Skeletal muscle tissue (tissue), 4 donors: ENCODE data around the gene CNTNAP2. TPM values are rescaled to one million over a fixed set of nuclear protein-coding genes. Genes with fewer than 3 reads are reported as not detected.
"Not testable (repeated sequence)": the region's sequence is repeated elsewhere in the genome, so short reads cannot be mapped to it uniquely, and the experiment has no call there.

Source experiments
- H3K27ac ChIP-seq: one replicate; pipeline ENCODE4 v1.7.0; 2013; ENCODE audit warnings: mild to moderate bottlenecking, low read depth, low read length, inconsistent platforms
- H3K27me3 ChIP-seq, 3 donors: one replicate each; pipeline ENCODE4 v1.7.0; 2013; ENCODE audit warnings: low read length in 3 of 3; ENCODE audit not compliant: control insufficient read depth in 3 of 3, insufficient read depth in 3 of 3
- H3K36me3 ChIP-seq, 3 donors: one replicate each; pipeline ENCODE4 v1.7.0; 2013; ENCODE audit warnings: low read length in 3 of 3; ENCODE audit not compliant: control insufficient read depth in 3 of 3, insufficient read depth in 3 of 3
- H3K4me1 ChIP-seq, 3 donors: one replicate each; pipeline ENCODE4 v1.7.0; 2013; ENCODE audit warnings: low read length in 3 of 3, mild to moderate bottlenecking in 3 of 3; ENCODE audit not compliant: control insufficient read depth in 3 of 3, insufficient read depth in 3 of 3
- H3K4me3 ChIP-seq, 3 donors: one replicate each; pipeline ENCODE4 v1.7.0; 2013; ENCODE audit warnings: low read length in 3 of 3
- H3K9ac ChIP-seq, 3 donors: one replicate each; pipeline ENCODE4 v1.7.0; 2013; ENCODE audit warnings: low read length in 3 of 3, mild to moderate bottlenecking in 3 of 3, moderate library complexity in 2 of 3, low read depth in 1 of 3
- H3K9me3 ChIP-seq, 3 donors: one replicate each; pipeline ENCODE4 v1.7.0; 2013; ENCODE audit warnings: low read length in 3 of 3; ENCODE audit not compliant: control insufficient read depth in 3 of 3
- total RNA-seq: library from RNA; depleted of rRNA; stranded (reverse); fragments of >200 nt; gene quantifications from one replicate; pipeline ENCODE4 v1.2.3, GENCODE V29; 2014
- donor health status: Osteomylitis.

The CNTNAP2 gene
- total RNA-seq, 1 donor from 2014 or later: 14.1 TPM

GRCh38 chr7:146208492-146208891 is 91.9 kb downstream of the CNTNAP2 start:
- Histone ChIP-seq H3K9me3 (no peaks in the 10 kb centered on the region), H3K9ac (no peak overlapping the region), H3K27ac (no peak overlapping the region), H3K4me1 (no peaks in the 10 kb centered on the region), H3K27me3 (no peaks in the 10 kb centered on the region), H3K4me3 (no peak overlapping the region), H3K36me3 (no peaks in the 10 kb centered on the region)

- no peak overlapping the region for H3K4me3 ChIP-seq
- no peak overlapping the region for H3K9ac ChIP-seq
- no peaks in the 10 kb centered on the region for H3K4me1 ChIP-seq
- no peaks in the 10 kb centered on the region for H3K27me3 ChIP-seq
- no peaks in the 10 kb centered on the region for H3K36me3 ChIP-seq
- H3K9me3 ChIP-seq: no peaks in the 10 kb centered on the region
- no peak overlapping the region for H3K27ac ChIP-seq
Measured at GRCh38 chr7:146214842-146215241, 98.2 kb downstream of the CNTNAP2 start.

- Histone ChIP-seq H3K36me3 (no peaks in the 10 kb centered on the region), H3K4me3 (no peak overlapping the region), H3K9me3 (no peaks in the 10 kb centered on the region), H3K27me3 (no peaks in the 10 kb centered on the region), H3K4me1 (no peaks in the 10 kb centered on the region), H3K9ac (no peak overlapping the region), H3K27ac (no peak overlapping the region)
Measured at GRCh38 chr7:146216396-146217041, 99.9 kb downstream of the CNTNAP2 start.

GRCh38 chr7:146223851-146224250 is 107.2 kb downstream of the CNTNAP2 start:
- H3K27me3 ChIP-seq: no peaks in the 10 kb centered on the region
- H3K9ac ChIP-seq: no peak overlapping the region
- H3K27ac ChIP-seq: no peak overlapping the region
- H3K9me3 ChIP-seq: no peaks in the 10 kb centered on the region
- H3K36me3 ChIP-seq: no peaks in the 10 kb centered on the region
- no peaks in the 10 kb centered on the region for H3K4me1 ChIP-seq
- H3K4me3 ChIP-seq: no peak overlapping the region

GRCh38 chr7:146232604-146233003 is 116.0 kb downstream of the CNTNAP2 start:
- Histone ChIP-seq H3K9me3 (no peaks in the 10 kb centered on the region), H3K4me3 (no peak overlapping the region), H3K36me3 (no peaks in the 10 kb centered on the region), H3K27me3 (no peaks in the 10 kb centered on the region), H3K4me1 (no peaks in the 10 kb centered on the region), H3K27ac (no peak overlapping the region), H3K9ac (no peak overlapping the region)

- no peaks in the 10 kb centered on the region for H3K4me1 ChIP-seq
- no peak overlapping the region for H3K27ac ChIP-seq
- no peaks in the 10 kb centered on the region for H3K36me3 ChIP-seq
- H3K27me3 ChIP-seq: no peaks in the 10 kb centered on the region
- no peaks in the 10 kb centered on the region for H3K9me3 ChIP-seq
- no peak overlapping the region for H3K9ac ChIP-seq
- H3K4me3 ChIP-seq: no peak overlapping the region
Measured at GRCh38 chr7:146235195-146235594, 118.6 kb downstream of the CNTNAP2 start.

GRCh38 chr7:146242661-146243060 is 126.1 kb downstream of the CNTNAP2 start:
- Histone ChIP-seq H3K9ac (no peak overlapping the region), H3K4me1 (no peaks in the 10 kb centered on the region), H3K27me3 (no peaks in the 10 kb centered on the region), H3K9me3 (no peaks in the 10 kb centered on the region), H3K27ac (no peak overlapping the region), H3K4me3 (no peak overlapping the region), H3K36me3 (no peaks in the 10 kb centered on the region)

GRCh38 chr7:146247991-146248390 is 131.4 kb downstream of the CNTNAP2 start:
- not testable (repeated sequence) for H3K4me3 ChIP-seq, H3K36me3 ChIP-seq, H3K9me3 ChIP-seq, H3K27me3 ChIP-seq, H3K4me1 ChIP-seq, H3K27ac ChIP-seq, H3K9ac ChIP-seq

- not testable (repeated sequence) for H3K9me3 ChIP-seq, H3K9ac ChIP-seq, H3K27ac ChIP-seq, H3K36me3 ChIP-seq, H3K4me3 ChIP-seq, H3K4me1 ChIP-seq, H3K27me3 ChIP-seq
Measured at GRCh38 chr7:146248744-146249143, 132.1 kb downstream of the CNTNAP2 start.

GRCh38 chr7:146249272-146249671 is 132.7 kb downstream of the CNTNAP2 start:
- H3K27me3 ChIP-seq: no peaks in the 10 kb centered on the region
- no peaks in the 10 kb centered on the region for H3K9me3 ChIP-seq
- H3K4me3 ChIP-seq: no peak overlapping the region
- H3K9ac ChIP-seq: no peak overlapping the region
- no peak overlapping the region for H3K27ac ChIP-seq
- H3K36me3 ChIP-seq: no peaks in the 10 kb centered on the region
- H3K4me1 ChIP-seq: no peaks in the 10 kb centered on the region
